Kidney epithelial cell (primary cell): ENCODE data around the gene BCR. TPM values are rescaled to one million over a fixed set of nuclear protein-coding genes. Genes with fewer than 3 reads are reported as not detected.

ENCODE experiments used
- DNase-seq: peaks from one replicate; pipeline ENCODE4 v3.0.0-alpha.2; 2010; ENCODE audit warnings: low read depth
- H3K27me3 ChIP-seq: 2 replicates; pipeline ENCODE4 v1.6.0; 2011; ENCODE audit warnings: low read length; ENCODE audit not compliant: control insufficient read depth, insufficient read depth
- H3K36me3 ChIP-seq: 2 replicates; pipeline ENCODE4 v1.5.1; 2011; ENCODE audit warnings: low read length; ENCODE audit not compliant: control insufficient read depth, insufficient read depth
- H3K4me3 ChIP-seq: 2 replicates; pipeline ENCODE4 v1.5.1; 2011; ENCODE audit warnings: low read depth, mild to moderate bottlenecking, control low read depth, low read length
- total RNA-seq: library from RNA; depleted of rRNA; stranded (reverse); fragments of >200 nt; gene quantifications from 2 replicates; pipeline ENCODE4 v1.2.3, GENCODE V29; 2015
- TF ChIP-seq, protein P1 (sequence below): IDR thresholded peaks from 2 replicates; pipeline ENCODE4 v1.5.1; 2011; ENCODE audit warnings: mild to moderate bottlenecking, moderate library complexity, low read length, control low read depth, inconsistent platforms; ENCODE audit not compliant: insufficient read depth, poor library complexity, severe bottlenecking

The BCR gene
- total RNA-seq, 1 donor from 2014 or later, result 42.5 TPM

GRCh38 chr22:23199159-23199558 is 18.9 kb downstream of the BCR start:
- no peaks in the 10 kb centered on the region for H3K27me3 ChIP-seq
- no peak for DNase-seq
- no peak overlapping the region for H3K4me3 ChIP-seq
- H3K36me3 ChIP-seq, result no peaks in the 10 kb centered on the region
- TF ChIP-seq, protein P1, sequence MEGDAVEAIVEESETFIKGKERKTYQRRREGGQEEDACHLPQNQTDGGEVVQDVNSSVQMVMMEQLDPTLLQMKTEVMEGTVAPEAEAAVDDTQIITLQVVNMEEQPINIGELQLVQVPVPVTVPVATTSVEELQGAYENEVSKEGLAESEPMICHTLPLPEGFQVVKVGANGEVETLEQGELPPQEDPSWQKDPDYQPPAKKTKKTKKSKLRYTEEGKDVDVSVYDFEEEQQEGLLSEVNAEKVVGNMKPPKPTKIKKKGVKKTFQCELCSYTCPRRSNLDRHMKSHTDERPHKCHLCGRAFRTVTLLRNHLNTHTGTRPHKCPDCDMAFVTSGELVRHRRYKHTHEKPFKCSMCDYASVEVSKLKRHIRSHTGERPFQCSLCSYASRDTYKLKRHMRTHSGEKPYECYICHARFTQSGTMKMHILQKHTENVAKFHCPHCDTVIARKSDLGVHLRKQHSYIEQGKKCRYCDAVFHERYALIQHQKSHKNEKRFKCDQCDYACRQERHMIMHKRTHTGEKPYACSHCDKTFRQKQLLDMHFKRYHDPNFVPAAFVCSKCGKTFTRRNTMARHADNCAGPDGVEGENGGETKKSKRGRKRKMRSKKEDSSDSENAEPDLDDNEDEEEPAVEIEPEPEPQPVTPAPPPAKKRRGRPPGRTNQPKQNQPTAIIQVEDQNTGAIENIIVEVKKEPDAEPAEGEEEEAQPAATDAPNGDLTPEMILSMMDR, result no peak

- no peaks in the 10 kb centered on the region for H3K27me3 ChIP-seq
- DNase-seq, result no peak
- H3K36me3 ChIP-seq, result no peaks in the 10 kb centered on the region
- H3K4me3 ChIP-seq, result no peak overlapping the region
- TF ChIP-seq, protein P1, result no peak
Observed at GRCh38 chr22:23200898-23201297, 20.6 kb downstream of the BCR start.

DNA sequence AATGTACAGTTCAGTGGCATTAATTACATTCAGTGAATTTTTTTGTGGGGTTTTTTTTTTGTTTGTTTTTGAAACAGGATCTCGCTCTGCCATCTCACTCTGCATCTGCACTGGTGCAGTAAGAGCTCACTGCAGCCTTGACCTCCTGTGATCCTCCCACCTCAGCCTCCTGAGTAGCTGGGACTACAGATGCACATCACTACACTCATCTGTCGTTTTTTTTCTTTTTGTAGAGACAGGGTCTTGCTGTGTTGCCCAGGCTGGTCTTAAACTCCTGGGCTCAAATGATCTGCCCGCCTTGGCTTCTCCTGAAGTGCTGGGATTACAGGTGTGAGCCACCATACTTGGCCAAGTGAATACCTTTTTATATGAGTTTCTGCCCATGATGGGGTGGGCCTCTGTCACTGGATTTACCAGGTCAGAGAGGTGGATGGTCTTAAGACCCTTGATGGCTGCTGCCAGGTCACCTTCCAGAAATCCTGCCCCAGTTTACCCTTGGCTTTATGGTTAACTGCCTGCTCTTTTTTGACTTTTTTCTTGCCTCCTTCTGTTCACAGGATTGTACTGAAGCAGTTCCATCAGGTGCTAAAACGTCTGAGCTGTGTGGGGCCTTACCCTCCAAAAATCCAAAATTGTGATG is 22.6 kb downstream of the BCR start:
- no peak overlapping the region for H3K4me3 ChIP-seq
- H3K27me3 ChIP-seq, result no peaks in the 10 kb centered on the region
- TF ChIP-seq, protein P1, result no peak
- DNase-seq, result no peak
- no peaks in the 10 kb centered on the region for H3K36me3 ChIP-seq

- H3K27me3 ChIP-seq, result no peaks in the 10 kb centered on the region
- DNase-seq, result no peak
- no peaks in the 10 kb centered on the region for H3K36me3 ChIP-seq
- TF ChIP-seq, protein P1, result no peak
- no peak overlapping the region for H3K4me3 ChIP-seq
Observed at GRCh38 chr22:23203452-23204124, 23.3 kb downstream of the BCR start.

- Histone ChIP-seq H3K27me3 (no peaks in the 10 kb centered on the region), H3K36me3 (no peaks in the 10 kb centered on the region), H3K4me3 (no peak overlapping the region)
- TF ChIP-seq, protein P1, result no peak
- no peak for DNase-seq
Observed at GRCh38 chr22:23204125-23204488, 23.8 kb downstream of the BCR start.
